HG02571 (cell line): ENCODE results near the gene CEP78.

Experiments
- ATAC-seq: cut with Tn5 transposase; IDR thresholded peaks from one replicate; pipeline ENCODE4 v1.9.1; 2021; ENCODE audit warnings: mild to moderate bottlenecking, moderate library complexity; ENCODE audit not compliant: unreplicated experiment

CEP78 gene

GRCh38 chr9:78306222-78307076, 70.6 kb downstream of the CEP78 start:
- ATAC-seq = no peak

GRCh38 chr9:78307360-78307759, 71.5 kb downstream of the CEP78 start:
- ATAC-seq = no peak

DNA sequence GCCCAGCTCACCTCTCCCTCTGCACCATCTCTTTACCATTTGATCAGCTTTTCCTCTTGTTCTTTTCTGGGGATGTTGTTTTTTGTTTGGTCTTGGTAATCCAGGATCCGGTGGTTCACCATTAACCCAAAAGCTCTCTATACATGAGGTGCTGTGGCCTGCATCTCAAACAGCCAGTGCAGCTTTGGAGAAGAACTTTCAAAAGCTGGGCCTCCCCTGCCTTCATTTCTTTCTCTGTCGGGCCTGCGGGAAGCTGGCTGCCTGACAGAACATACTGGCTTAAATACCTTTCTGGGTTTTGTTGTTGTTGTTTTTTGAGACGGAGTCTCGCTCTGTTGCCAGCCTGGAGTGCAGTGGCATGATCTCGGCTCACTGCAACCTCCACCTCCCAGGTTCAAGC, 73.2 kb downstream of the CEP78 start:
- ATAC-seq = no peak

DNA sequence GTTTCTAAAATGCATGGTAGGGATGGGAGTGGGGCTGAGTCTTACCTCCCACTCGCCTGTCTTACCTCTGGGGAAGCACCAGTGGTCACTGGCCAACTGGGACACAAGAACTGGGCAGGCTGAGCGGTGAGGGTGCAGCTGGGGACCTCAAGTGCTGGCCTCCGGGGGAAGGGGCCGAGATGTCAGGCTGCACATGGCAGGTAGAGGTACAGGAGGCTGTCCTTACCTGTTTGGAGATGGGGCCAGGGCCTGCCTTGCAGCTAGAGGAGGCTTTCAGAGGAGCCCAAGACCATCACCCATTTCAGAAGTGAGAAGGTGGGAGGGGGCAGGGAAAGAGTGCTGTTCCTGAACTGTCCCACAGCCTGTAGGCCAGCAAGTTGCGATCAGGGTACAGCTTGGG, 75.2 kb downstream of the CEP78 start:
- no peak for ATAC-seq

DNA sequence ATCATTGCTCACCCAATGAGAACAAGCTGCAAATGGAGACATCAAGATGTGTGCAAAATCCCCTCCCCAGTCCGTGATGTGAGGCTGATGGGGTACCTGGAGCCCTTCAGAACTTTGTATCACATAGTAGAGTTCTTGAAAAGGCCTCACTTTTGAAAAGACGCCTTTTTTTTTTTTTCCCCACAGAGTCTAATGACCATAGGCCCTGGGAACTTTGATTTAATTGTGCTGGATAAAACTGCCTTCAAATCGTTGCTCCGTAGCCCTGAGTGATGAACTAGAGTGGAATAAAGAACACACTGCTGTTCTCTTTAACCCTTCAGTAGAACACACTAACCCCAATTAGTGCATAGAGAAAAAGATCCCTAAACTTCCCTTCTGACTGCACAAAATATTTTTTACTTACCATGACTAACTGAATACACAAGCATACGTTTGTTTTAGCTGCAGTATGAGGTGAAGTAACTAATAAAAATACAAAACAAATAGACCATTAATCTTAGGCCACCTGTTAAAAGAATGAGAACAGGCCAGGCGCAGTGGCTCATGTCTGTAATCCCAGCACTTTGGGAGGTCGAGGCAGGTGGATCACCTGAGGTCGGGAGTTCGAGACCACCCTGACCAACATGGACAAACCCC, 76.1 kb downstream of the CEP78 start:
- no peak for ATAC-seq

- ATAC-seq = no peak
Measured at GRCh38 chr9:78314550-78314949, 78.7 kb downstream of the CEP78 start.

DNA sequence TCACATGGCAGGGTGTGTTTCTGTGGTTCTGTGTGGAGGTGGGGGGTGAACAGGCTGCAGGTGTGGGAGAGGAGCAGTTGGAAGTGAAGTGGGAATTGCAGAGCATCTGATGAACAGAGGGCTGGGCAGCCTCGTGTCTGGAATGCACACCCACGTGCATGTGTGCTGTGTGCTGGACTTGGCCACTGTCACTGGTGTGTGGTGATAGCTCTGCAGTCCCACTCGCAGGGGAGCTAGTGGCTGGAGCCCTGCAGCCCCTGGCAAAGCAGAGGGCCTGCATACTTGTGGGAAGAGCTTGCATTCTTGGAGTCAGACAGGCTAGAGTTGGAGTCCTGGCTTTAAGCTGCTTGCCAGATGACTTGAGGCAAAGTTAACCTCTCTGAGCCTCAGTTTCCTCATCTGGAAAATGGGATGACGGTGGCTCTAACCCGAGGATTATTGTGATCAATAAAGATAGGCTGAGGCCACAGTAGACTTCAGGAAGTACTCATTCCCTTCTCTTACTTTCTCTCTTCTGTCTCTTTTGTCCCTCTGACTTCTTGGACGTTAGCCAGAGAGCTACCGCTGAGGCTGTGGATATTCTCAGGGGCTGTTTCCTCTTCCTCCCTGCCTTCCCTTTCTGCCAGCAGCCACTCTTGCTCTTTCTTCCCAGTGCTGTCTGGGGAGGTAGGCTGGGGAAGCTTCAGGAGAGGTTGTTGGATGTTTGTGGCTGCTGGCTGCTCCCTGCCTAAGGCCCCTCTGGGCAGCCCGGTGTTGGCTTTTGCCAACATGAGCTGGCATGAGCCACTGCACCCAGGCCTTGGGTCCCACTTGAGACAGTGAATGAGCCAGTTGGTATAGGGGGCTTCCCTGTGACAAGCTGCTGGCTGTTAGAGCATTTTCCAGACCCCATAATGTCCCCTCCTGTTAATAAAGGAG, 79.3 kb downstream of the CEP78 start:
- no peak for ATAC-seq

DNA sequence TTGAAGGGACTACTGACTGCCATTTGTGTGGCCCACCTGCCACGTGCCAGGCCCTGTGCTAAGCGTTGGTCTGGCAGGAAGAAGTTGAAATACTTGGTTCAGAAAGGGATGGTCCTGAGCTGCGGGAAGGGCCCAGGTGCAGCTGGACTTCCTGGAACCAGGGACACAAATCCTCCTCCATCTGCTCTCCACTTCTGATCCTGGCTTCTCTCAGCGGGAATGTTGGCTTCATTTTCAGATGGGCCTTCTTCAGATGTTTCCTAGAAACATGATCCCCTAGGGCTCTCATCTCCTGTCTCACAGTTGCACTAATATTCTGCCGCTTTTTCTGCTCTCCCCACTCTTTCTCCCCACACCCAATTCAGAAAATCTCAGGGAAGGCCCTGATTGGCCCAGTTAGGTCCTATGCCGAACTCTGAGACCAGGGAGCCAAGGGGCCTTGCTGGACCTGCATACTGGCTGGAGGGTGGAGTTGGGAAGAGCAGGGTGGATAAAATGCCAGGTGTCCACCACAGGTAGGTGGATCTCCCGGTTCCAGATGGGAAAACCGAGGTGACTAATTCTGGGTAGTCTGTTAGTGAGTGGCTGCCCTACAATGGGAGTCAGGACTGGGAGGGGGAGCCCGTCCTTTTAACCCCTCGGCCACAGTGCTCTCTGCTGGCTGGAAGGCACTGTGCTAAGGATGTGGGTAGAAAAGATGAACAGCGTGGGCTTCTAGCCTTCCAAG, 80.5 kb downstream of the CEP78 start:
- no peak for ATAC-seq

GRCh38 chr9:78319197-78320029, 83.5 kb downstream of the CEP78 start:
- ATAC-seq = no peak

DNA sequence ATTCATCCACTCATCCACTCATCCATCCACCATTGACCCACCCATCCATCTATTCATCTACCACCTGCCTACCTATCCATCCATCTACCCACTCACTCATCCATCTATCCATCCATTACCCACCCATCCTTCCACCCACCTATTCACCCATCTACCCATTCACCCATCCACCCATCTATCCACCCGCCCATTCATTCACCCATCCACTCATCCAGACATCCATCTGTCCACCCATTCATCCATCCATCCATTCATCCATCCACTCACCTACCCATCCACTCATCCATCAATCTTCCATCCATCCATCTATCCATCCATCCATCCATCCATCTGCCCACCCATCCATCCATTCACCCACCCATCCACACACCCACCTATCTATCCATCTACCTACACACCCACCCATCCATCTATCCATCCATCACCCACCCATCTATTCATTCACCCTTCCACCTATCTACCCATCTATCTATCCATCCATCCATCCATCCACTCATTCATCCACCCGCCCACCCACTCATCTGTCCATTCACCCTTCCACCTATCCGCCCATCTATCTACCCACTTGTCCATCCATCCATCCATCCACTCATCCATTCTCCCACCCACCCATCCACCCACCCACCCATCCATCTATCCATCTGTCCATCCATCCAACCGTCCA, 84.3 kb downstream of the CEP78 start:
- no peak for ATAC-seq

- no peak for ATAC-seq
Measured at GRCh38 chr9:78320875-78321496, 85.1 kb downstream of the CEP78 start.

DNA sequence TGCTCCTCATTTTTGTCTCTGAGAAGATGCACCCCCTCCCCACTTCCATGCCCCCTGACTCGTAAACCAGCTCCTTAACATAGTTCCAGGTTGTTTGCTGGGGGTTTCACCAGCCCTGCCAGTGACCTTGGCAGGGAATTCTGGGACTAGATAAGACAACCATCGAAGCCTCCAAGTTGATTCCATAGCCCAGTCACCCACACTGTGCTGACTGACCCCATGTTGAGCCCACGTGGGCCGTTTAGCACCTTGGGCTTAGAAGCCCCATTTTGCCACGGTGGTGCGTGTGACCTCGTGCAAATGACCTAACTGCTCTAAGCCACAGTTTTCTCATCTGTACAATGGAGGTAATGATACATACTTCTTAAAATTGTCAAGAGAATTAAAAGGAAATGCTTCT, 85.6 kb downstream of the CEP78 start:
- ATAC-seq = no peak

GRCh38 chr9:78324068-78324650, 88.3 kb downstream of the CEP78 start:
- no peak for ATAC-seq

- ATAC-seq = no peak
Measured at GRCh38 chr9:78324682-78325081, 88.8 kb downstream of the CEP78 start.

DNA sequence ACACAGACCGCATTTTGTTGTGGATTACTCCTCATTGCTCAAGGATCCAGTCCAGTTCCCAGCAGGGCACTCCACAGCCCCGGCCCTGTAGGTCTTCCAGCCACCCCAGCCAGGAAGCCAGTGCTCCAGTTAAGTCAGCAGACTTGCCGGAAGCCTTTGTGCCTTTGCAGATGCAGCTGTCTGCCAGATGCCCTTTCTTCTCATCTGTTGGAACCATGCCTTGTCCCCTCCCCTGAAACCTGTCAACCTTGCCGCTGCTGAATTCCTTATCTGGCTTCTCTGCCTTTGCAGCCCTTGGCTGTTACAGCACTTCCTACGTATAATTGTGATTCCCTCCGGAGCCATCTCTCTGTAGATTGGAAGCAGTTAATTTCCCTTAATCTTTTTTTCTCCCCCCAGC, 89.5 kb downstream of the CEP78 start:
- no peak for ATAC-seq

DNA sequence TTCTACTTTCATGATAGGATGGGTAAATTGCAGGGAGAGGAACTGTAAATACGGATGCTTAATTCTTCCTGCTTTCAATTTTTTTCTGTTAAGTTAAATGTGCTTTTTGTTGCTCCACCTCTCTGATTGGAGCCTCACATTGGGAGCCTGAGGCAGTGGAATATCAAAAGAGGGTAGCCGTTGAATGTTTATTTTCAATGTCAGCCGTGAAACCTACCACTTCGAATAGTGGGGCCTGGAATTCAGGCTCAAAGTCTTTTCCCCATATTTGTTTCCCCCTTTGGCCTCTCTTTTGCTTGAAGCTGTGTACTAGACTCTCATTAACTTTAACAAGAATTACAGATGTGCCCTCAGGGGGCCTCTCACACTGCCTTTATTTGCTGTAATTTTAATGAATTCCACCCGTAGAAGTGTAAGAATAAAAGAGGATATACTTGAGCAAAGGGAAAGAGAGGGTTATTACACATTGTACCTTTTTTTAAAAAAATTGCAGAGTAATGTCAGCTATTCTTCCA, 90.0 kb downstream of the CEP78 start:
- ATAC-seq = no peak

DNA sequence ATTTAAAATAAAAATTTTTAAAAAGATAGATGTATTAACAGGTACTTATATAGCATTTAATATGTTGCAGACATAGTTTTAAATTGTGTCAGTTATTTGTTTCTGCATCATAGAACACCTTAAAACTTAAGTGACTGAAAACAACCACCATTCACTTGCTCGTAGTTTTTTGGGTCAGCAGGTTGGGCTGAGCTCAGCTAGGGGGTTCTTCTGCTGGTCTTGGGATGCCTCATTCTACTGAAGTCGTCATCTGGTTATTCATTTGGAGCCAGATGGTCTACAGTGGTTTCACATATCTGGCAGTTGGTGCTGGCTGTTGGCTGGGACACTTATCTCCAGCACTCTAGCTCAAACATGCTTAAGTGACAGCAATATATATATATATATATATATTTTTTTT, 90.7 kb downstream of the CEP78 start:
- no peak for ATAC-seq
